Measurements from ENCODE around the gene KCNMB3.
A peak's percentile ranks its signal among the peaks of the same experiment; 100 is the strongest.
"Not testable (repeated sequence)": the region's sequence is repeated elsewhere in the genome, so short reads cannot be mapped to it uniquely, and the experiment has no call there.

Gene KCNMB3

GRCh38 chr3:179265875-179266274, 15.0 kb upstream of the KCNMB3 start:
- DNase-seq (ENCODE audit: low spot score), result no peak
- in situ Hi-C loops (cut with MboI; ENCODE audit: low pct_unique_long_range_greater_than_20kb, low sequenced_read_pairs, unreplicated experiment), result no loop called here
- no peak for TF ChIP-seq CTCF (IDR thresholded peaks at IDR 0.05; ENCODE audit: extremely low read depth, insufficient read depth, missing control alignments)

GRCh38 chr3:179265092-179265491, 14.2 kb upstream of the KCNMB3 start:
- no peak for TF ChIP-seq CTCF (IDR thresholded peaks at IDR 0.05; ENCODE audit: extremely low read depth, insufficient read depth, missing control alignments)
- DNase-seq (ENCODE audit: low spot score), result no peak
- in situ Hi-C loops (cut with MboI; ENCODE audit: low pct_unique_long_range_greater_than_20kb, low sequenced_read_pairs, unreplicated experiment), result no loop called here

GRCh38 chr3:179264449-179264848, 13.5 kb upstream of the KCNMB3 start:
- TF ChIP-seq CTCF (IDR thresholded peaks at IDR 0.05; ENCODE audit: extremely low read depth, insufficient read depth, missing control alignments), result no peak
- in situ Hi-C loops (cut with MboI; ENCODE audit: low pct_unique_long_range_greater_than_20kb, low sequenced_read_pairs, unreplicated experiment), result no loop called here
- DNase-seq (ENCODE audit: low spot score), result no peak

- DNase-seq (ENCODE audit: low spot score), result no peak
- in situ Hi-C loops (cut with MboI; ENCODE audit: low pct_unique_long_range_greater_than_20kb, low sequenced_read_pairs, unreplicated experiment), result no loop called here
- no peak for TF ChIP-seq CTCF (IDR thresholded peaks at IDR 0.05; ENCODE audit: extremely low read depth, insufficient read depth, missing control alignments)
Observed at GRCh38 chr3:179263134-179263533, 12.2 kb upstream of the KCNMB3 start.

GRCh38 chr3:179260949-179261765, 10.2 kb upstream of the KCNMB3 start:
- TF ChIP-seq CTCF (IDR thresholded peaks at IDR 0.05; ENCODE audit: extremely low read depth, insufficient read depth, missing control alignments), result peak; percentile 5
- DNase-seq (ENCODE audit: low spot score), result peak; percentile 92
- in situ Hi-C loops (cut with MboI; ENCODE audit: low pct_unique_long_range_greater_than_20kb, low sequenced_read_pairs, unreplicated experiment), result no loop called here

- DNase-seq (ENCODE audit: low spot score); in situ Hi-C loops (cut with MboI; ENCODE audit: low pct_unique_long_range_greater_than_20kb, low sequenced_read_pairs, unreplicated experiment): not testable (repeated sequence)
Observed at GRCh38 chr3:179259959-179260756, 9.2 kb upstream of the KCNMB3 start.

GRCh38 chr3:179258820-179259219, 7.9 kb upstream of the KCNMB3 start:
- in situ Hi-C loops (cut with MboI; ENCODE audit: low pct_unique_long_range_greater_than_20kb, low sequenced_read_pairs, unreplicated experiment), result no loop called here
- TF ChIP-seq CTCF (IDR thresholded peaks at IDR 0.05; ENCODE audit: extremely low read depth, insufficient read depth, missing control alignments), result no peak
- DNase-seq (ENCODE audit: low spot score), result peak; percentile 2

GRCh38 chr3:179257742-179258141, 6.8 kb upstream of the KCNMB3 start:
- not testable (repeated sequence) for DNase-seq (ENCODE audit: low spot score)

More at GRCh38 chr3:179257742-179258141, 6.8 kb upstream of the KCNMB3 start:
- in situ Hi-C loops (cut with MboI; ENCODE audit: low pct_unique_long_range_greater_than_20kb, low sequenced_read_pairs, unreplicated experiment), result not testable (repeated sequence)
